NCI-H82 treated with DMSO at 0.1 percent for 48 hours (cell line): ENCODE measurements around the gene ICAM3.

ENCODE experiments used
- DNase-seq: peaks from one replicate; lab custom pipeline; 2025; ENCODE audit not compliant: unreplicated experiment; lab: John Stamatoyannopoulos, UW

ICAM3 gene

DNA sequence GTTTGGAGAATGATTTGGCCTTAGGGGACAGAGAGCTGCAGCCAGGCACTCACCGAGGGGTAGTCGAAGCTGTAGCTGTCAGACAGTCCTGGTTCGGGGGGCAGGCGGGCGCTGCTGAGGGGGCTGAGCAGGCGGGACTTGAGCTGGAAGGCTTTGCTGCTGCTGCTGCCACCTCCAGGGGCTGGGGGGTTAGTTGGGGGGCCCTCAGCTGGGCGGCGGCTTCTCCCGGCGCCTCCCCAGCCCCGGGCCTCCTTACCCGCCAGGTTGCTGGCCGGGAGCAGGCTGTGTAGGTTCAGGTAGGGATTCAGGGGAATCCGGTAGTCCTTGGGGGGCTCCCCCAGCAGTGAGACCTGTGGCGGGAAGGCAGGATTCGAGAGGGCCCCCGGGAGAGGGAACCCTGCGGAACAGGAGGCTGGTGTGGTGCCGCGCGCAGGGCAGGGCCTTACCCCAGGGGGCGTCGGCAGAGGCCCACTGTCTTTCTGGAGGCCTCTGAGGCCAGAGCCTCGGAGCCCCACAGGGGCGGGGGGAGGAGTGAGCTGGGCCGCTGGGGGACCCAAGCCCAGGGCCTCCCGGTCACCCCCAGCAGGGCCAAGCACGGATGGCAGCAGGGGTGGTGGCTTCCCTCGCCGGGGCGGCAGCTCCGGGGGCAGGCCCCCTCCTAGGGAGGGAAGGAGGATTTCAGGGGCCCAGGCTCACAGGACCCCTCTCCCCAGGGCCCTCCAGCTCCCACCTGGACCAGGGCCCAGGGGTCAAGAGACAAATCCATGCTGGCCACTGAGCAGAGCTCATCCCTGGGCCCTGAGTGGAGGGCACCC, 18.6 kb downstream of the ICAM3 start:
- DNase-seq: no peak

DNA sequence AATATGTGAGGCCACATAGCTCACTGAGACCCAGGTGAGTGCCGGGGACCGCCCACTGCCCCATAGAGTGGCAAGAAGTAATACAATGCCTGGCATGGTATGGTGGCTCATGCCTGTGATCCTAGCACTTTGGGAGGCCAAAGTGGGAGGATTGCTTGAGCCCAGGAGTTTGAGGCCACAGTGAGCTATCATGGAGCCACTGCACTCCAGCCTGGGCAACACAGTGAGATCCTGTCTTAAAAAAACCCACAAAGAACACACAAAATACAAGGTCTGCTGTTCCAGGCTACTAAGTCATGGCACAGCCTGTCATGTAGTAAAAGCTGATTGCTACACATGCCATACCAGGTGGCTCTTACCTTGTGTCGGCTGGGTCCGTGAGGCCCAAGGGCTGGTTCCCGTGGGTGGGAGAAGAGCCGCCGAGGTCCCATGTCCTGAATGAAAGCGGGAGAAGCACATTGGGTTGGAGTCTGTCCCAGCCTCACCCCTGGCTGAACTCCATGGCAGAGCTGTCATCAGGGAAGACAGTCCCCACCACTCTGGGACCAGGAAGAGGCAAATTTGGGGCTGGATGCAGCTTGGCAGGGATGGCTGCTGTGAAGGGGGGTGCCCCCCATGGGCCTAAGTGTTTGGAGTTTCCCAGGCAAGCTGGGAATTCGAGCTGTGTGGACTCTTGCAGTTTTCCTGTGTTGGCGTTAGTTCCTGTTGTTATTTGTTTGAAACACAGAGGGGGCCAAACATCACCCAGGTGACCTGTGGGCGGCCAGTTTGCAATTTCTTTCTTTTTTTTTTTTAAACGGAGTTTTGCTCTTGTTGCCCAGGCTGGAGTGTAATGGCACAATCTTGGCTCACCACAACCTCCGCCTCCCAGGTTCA, 20.4 kb downstream of the ICAM3 start:
- no peak for DNase-seq

DNA sequence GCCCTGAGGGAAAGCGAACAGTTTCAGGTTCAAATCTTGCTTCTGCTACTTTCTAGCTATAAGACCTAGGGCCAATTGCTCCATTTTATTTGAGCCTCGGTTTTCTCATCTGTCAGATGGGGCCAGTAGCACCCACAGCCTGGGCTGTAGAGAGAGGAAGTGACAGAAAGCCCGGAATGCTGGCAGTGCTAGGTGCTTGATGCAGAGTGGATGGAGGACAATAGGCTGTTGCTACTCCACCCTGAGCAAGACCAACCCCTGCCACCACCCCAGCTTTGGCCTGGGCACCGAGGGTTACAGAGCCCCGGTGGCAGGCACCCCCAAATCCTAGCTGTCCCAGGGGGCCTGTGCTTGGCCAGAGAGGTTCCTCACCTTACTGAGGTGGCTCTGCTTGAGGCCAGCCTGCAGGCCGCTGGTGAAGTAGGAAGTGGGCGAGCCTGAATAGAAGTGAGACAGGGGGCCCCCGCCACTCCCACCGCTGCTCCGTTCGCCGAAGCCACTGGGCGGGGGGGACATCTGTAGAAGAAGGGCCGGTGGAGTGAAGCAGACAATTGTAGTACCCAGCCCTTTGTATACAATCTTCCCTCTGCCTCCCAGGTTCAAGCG, 21.5 kb downstream of the ICAM3 start:
- no peak for DNase-seq

DNA sequence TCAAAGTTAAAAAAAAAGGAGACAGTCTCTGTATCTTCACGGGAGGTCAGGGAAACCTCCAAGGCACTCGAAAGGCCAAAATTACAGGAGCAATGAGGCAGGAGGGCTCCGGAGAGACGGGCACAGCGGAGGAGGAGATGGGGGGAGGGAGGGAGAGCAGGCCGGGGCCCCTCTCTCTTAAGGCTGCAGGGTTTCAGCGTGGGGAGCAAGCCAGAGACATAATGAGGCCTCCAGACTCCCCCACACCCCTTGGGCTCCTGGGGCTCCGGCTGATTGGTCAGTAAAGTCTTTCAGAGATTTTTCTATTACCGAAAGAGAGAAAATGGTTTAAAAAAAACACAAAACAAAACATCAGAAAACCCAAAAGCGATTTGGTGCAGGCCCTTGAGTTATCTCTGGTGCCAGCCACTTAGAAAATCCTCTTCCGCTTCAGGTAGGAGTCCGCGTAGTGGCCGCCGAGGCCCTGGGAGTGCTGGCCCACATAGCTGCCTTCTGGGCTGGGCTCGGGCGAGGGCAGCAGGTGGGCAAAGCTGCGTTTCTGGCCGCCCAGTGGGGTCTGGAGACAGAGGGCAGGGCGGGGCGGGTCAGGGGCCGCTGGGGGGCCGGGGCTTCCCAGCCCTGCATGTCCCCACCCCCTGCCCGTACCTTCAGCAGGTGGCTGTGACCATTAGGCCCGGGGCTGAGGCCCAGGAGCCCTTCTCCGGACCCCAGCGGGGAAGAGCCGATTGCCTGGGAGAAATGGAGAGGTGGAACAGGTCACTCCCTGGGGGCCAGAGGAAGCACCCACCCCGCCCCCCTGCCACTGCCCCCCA, 22.2 kb downstream of the ICAM3 start:
- no peak for DNase-seq

DNA sequence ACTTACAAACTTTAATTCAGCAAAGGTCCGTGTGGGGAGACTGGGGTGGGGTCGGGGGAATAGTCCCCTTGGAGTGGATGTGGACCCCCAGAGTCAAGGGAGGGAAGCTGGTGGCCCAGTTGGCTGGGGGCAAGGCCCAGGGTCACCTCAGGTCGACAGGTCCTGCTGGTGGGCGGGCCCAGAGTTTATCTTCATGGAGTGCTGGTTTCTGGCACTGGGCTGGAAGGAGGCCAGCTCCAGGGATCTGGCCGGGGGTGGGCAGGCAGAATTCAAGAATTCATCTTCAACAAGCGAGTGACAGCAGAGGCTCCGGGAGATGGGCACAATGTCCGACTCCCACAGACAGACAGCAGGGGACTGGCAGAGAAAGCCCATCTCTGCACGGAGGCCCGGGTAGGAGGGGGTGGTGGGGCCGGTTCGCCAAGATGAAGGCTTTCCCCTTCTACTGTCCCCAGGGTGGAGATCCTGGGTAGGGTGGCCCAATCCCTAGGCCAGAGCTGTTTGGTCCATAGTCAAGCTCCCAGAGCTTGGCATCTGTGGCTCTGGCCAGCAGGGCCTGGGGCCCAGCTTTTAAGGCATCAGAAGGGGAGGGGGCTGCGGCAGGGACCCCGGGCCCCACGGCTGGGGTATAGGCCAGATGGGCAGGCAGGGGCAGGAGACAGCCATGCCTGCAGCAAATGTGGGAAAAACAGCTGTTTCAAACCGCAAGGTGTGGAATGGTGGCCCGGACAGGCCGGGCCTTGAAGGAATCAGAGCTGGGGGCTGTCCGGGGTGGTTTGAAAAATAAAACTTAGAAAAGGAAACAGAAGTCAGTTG, 23.0 kb downstream of the ICAM3 start:
- DNase-seq: no peak

DNA sequence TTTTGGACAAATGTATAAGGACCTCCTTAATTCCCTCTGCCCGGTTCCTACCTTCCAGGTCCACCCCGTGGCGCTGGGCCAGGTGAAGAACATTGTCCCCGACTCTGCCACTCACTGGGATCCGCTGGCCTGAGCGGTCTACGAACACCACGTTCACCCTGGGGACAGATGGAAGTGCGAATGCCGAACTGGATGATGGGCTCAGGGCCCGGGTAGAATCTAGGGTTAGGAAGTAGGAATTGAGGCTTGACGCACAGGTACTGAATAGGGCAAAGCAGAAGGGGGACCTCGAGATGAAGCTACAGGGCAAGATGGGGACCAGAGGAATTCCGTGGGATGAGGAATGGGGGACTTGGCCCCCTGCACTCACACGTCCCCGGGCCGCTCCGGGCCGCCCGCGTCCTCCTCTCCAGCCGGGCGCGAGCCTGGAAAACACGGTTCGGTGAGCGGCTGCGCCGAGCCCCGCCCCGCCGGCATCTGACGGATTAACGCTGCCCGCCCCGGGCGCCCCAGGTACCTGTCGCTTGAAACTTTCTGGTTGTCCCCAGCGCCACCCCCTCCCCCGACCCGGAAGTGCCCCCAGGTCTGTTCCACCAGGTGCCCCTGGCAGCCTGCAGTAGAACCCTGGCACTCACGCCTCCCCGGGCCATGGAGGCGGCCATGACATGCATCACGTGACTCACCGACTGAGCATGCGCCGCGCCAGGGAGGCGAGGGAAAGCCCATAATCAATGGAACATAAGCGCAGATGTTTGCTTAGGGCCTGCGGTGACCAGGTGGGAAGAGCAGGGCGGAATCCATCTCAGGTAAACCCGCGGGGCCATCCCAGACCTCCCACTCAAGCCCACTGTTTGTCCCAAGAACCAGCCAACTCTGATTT, 23.8 kb downstream of the ICAM3 start, which contains the start of gene FDX2:
FDX2 (minus strand) TSS at position 681 of the 880 bp plus-strand sequence; CDS start at position 662, 19 bp downstream.
- peak; percentile 33 for DNase-seq

DNA sequence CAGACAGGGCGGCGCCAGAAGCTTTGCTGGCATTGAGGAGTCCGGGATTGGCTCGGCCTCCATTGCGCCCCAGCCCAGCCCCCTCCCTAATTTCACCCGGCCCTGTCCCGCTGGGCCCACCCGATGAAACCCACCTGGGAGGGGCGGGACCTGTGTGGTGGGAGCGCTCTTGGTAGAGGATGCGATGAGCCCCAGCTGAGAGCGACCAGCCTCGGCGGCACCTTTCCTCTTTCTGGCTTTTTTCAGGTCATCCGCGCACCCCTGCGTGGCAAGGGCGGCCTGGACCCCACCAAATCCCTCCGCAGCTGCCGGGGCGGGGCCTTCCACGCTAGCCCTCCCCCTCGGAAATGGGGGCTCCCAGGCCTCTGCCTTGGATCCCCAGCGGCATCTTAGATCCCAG, 30.0 kb downstream of the ICAM3 start, which contains the start of gene ZGLP1:
ZGLP1 (minus strand) TSS at position 393 of the 400 bp plus-strand sequence.
- DNase-seq: no peak

DNA sequence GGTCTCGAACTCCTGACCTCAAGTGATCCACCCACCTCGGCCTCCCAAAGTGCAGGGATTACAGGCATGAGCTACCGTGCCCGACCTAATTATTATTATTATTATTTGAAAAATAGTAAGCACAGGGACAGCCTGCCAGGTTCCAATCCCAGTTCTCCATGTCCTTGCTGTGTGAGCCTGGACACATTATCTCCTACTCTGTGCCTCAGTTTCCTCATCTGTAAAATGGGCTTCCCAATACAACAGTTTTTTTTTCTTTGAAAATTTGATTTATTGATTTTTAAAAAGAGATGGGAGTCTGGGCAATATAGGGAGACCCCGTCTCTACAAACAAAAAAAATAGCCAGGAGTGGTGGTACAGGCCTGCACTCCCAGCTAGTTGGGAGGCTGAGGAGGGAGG, 33.1 kb downstream of the ICAM3 start:
- DNase-seq: no peak

DNA sequence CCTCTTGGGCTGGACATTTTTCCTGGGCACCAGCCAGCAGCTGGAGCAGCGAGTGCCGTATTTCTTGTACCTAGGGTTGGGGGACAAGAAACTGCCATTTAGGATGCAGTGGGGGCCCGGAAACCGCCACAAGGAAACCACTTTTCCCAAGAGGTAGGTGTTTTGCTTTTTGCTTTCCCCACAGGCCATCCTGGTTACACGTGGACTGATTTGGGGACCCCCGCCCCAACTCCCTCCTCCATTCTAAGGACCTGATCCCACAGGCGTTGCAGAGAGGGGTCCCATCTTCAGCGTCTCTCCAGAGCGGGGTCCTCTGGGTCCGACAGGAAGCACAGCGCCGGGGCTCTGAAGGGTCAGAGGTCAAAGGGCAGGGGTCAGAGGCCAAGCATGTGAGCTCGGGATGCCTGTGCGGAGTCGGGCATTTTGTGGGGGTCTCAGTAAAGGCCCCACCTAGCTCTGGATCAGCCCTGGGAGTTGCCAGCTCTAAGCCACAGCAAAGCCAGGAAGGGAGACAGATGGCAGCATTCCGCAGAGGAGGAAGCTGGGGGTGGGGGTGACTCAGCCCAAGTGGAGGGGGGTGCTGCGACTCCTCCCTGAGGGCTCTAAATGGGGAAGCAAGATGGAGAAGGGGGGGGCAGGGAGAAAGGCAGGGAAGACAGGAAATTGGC, 34.2 kb downstream of the ICAM3 start:
- peak; percentile 36 for DNase-seq

DNA sequence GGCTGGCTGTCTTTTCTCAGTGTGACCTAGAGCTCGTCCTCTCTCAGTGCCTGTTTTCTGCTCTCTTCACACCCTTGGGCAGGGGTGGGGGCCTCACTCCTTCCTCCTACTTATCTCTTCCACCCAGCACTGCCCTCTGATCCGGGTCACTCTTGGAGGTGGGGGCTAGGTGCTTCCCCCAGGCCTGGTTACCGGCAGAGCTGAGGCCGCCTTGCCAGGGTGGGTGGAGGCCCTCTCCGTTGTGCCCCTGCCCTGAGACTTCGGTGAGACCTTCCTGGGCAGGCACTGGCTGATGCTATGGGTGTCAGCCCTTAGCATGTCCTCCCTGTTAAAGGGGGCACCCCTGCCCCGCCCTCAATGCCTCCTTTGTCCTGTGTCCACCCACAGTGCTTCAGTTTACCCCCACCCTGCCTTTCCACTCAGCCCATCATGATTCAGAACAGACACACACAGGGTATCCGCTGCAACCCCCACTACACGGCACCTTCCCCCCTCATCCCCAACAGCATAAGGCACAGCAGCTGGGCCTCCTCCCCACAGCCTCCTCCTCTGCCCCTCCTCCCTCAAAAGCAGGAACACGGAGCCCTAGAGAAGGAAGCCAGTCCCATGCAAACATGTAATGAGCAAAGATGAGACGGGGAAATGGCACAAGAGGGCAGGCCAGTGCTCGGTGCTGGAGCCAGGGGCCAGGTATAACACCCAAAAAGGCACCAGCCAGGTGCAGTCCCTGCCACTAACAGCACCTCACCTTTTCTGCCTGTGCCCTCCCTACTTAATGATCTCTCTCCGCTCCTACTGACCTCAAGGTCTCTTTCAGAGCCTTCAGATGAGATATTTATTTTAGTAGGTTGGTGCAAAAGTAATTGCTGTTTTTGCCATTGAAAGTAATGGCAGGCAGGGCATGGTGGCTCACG, 39.6 kb downstream of the ICAM3 start:
- DNase-seq: peak; percentile 30

DNA sequence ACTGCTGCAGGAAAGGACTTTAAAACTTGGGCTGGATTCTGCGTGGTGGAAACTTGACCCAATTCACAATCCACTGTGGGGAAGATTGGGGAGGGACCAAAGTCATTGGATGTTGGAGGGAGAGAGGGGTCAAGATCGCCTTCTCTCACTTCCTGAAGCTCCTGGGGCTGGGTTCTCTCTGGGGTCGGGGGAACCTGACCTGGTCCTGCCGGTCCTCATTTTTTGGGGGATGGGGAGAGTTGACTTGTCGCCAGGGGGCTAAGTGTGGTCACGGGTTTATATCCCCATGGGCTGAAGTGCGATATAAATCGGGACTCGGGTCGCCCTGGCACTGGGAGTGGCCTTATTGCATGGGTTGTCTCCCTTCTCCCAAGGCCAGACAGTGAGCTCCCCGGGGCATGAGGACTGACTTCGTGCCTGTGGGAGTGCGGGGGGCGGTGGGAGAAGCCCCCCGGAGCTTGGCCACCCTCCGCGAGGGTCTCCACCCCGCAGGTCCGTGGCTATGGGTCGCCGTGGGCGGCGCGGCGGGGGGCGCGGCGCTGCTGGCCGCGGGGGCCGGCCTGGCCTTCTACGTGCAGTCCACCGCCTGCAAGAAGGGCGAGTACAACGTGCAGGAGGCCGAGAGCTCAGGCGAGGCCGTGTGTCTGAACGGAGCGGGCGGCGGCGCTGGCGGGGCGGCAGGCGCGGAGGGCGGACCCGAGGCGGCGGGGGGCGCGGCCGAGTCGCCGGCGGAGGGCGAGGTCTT, 43.4 kb downstream of the ICAM3 start:
- DNase-seq: no peak

DNA sequence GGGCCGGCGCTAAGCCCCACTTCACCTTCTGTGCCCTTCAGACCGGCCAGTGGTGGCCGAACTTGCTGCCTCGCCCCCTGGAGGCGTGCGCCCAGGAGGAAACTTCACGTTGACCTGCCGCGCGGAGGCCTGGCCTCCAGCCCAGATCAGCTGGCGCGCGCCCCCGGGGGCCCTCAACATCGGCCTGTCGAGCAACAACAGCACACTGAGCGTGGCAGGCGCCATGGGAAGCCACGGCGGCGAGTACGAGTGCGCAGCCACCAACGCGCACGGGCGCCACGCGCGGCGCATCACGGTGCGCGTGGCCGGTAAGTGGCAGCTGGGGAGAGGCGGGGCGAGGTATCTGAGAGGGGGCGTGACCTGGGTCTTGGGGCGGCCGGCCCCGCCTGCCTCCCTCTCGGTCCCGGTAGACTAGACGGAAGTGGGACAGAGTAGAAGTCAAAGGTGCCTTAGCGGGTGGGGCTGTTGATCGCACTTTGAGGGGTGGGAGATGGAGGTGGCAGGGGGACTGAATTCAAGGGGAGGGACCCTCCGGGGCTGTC, 44.0 kb downstream of the ICAM3 start:
- DNase-seq: no peak

DNA sequence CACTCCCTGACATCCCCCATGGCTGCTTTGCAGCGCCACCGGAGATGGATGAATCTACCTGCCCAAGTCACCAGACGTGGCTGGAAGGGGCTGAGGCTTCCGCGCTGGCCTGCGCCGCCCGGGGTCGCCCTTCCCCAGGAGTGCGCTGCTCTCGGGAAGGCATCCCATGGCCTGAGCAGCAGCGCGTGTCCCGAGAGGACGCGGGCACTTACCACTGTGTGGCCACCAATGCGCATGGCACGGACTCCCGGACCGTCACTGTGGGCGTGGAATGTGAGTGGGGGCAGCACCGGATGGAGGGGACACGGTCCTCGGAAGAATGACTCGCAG, 45.1 kb downstream of the ICAM3 start:
- DNase-seq: no peak

DNA sequence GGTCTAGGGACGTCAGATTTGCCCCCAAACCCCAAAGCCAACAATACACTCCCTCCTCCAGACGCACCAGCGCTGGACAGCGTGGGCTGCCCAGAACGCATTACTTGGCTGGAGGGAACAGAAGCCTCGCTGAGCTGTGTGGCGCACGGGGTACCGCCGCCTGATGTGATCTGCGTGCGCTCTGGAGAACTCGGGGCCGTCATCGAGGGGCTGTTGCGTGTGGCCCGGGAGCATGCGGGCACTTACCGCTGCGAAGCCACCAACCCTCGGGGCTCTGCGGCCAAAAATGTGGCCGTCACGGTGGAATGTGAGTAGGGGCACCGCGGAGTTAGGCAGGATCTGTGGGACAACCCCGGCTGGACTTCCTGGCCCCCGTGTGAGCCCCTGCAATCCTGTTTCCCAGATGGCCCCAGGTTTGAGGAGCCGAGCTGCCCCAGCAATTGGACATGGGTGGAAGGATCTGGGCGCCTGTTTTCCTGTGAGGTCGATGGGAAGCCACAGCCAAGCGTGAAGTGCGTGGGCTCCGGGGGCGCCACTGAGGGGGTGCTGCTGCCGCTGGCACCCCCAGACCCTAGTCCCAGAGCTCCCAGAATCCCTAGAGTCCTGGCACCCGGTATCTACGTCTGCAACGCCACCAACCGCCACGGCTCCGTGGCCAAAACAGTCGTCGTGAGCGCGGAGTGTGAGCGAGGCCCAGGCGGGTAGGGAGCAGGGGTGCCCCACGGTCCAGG, 45.6 kb downstream of the ICAM3 start:
- no peak for DNase-seq

DNA sequence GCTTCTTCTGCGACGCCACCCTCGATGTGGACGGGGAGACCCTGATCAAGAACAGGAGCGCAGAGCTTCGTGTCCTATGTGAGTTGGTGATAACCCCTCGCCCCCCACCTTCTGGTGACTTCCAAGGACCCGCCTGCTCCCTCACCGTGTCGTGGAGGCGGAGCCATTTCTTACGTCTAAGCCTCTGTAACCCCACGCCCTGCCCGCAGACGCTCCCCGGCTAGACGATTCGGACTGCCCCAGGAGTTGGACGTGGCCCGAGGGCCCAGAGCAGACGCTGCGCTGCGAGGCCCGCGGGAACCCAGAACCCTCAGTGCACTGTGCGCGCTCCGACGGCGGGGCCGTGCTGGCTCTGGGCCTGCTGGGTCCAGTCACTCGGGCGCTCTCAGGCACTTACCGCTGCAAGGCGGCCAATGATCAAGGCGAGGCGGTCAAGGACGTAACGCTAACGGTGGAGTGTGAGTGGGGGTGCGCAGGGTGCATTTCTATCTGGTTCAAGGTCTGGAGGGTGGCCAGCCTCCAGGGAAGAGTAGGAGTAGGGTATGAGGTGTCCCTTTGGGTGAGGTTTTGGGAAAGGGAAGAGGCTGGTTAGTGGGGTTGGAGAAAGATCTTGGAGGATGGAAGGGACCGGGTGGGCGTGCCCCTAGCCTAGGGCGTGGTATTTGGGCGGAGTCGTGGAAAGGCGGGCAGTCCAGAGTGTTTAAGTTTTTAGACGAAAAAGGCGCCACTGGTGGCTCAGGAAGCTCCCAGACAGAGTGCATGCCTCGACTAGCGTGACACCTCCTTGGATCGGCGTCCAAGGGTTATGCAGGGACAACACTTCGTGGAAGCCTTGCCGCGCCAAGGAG, 46.4 kb downstream of the ICAM3 start:
- no peak for DNase-seq
